Mammary epithelial cell (primary cell): Measurements from ENCODE around the gene NATD1.

Source experiments
- EZH2 ChIP-seq: IDR thresholded peaks from 2 replicates; pipeline ENCODE4 v1.6.1; 2012; ENCODE audit warnings: low read length, inconsistent platforms, borderline replicate concordance
- TF ChIP-seq, protein P1 (sequence below), 2 donors: IDR thresholded peaks in 1 of 2; conservative IDR thresholded peaks in 1 of 2; 2 replicates each; pipeline ENCODE4 v1.5.1; 2011 to 2012; ENCODE audit warnings: inconsistent platforms in 2 of 2, low read length in 2 of 2, mild to moderate bottlenecking in 2 of 2, control low read depth in 1 of 2, low read depth in 1 of 2; ENCODE audit not compliant: insufficient read depth in 1 of 2; ENCODE audit errors: extremely low read depth in 1 of 2

- TF ChIP-seq, protein P1, sequence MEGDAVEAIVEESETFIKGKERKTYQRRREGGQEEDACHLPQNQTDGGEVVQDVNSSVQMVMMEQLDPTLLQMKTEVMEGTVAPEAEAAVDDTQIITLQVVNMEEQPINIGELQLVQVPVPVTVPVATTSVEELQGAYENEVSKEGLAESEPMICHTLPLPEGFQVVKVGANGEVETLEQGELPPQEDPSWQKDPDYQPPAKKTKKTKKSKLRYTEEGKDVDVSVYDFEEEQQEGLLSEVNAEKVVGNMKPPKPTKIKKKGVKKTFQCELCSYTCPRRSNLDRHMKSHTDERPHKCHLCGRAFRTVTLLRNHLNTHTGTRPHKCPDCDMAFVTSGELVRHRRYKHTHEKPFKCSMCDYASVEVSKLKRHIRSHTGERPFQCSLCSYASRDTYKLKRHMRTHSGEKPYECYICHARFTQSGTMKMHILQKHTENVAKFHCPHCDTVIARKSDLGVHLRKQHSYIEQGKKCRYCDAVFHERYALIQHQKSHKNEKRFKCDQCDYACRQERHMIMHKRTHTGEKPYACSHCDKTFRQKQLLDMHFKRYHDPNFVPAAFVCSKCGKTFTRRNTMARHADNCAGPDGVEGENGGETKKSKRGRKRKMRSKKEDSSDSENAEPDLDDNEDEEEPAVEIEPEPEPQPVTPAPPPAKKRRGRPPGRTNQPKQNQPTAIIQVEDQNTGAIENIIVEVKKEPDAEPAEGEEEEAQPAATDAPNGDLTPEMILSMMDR (conservative IDR thresholded peaks at IDR 0.05 in 1 of 2, IDR thresholded peaks at IDR 0.05 in 1 of 2; ENCODE audit: extremely low read depth in 1 of 2, insufficient read depth in 1 of 2, low read depth in 1 of 2, low read length in 2 of 2): no peak
- TF ChIP-seq EZH2: no peak
Observed at GRCh38 chr17:21291357-21291756, 38.1 kb upstream of the NATD1 start.
